ENCODE measurements around the gene HPS6.

The HPS6 gene

GRCh38 chr10:102064503-102064867, 664 bp upstream of the HPS6 start:
- no peak for DNase-seq (ENCODE audit: low read depth)
- TF ChIP-seq CTCF (IDR thresholded peaks at IDR 0.05; ENCODE audit: low read depth, low read length, missing control alignments) = no peak
- H3K4me3 ChIP-seq (ENCODE audit: low read depth, low read length) = peak overlapping the region; percentile 86

- no peak for DNase-seq (ENCODE audit: low read depth)
- H3K4me3 ChIP-seq (ENCODE audit: low read depth, low read length) = peak overlapping the region; percentile 86
- TF ChIP-seq CTCF (IDR thresholded peaks at IDR 0.05; ENCODE audit: low read depth, low read length, missing control alignments) = no peak
These were observed 631 bp downstream of the HPS6 start for GRCh38 chr10:102065561-102066398.

GRCh38 chr10:102066399-102067088, 1.4 kb downstream of the HPS6 start:
- peak overlapping the region; percentile 86 for H3K4me3 ChIP-seq (ENCODE audit: low read depth, low read length)
- no peak for TF ChIP-seq CTCF (IDR thresholded peaks at IDR 0.05; ENCODE audit: low read depth, low read length, missing control alignments)
- no peak for DNase-seq (ENCODE audit: low read depth)

GRCh38 chr10:102067091-102067916, 2.2 kb downstream of the HPS6 start:
- DNase-seq (ENCODE audit: low read depth) = no peak
- H3K4me3 ChIP-seq (ENCODE audit: low read depth, low read length) = no peak overlapping the region
- no peak for TF ChIP-seq CTCF (IDR thresholded peaks at IDR 0.05; ENCODE audit: low read depth, low read length, missing control alignments)

- no peak overlapping the region for H3K4me3 ChIP-seq (ENCODE audit: low read depth, low read length)
- no peak for TF ChIP-seq CTCF (IDR thresholded peaks at IDR 0.05; ENCODE audit: low read depth, low read length, missing control alignments)
- DNase-seq (ENCODE audit: low read depth) = no peak
These were observed 3.1 kb downstream of the HPS6 start for GRCh38 chr10:102068216-102068615.

GRCh38 chr10:102069071-102069470, 3.9 kb downstream of the HPS6 start:
- no peak for TF ChIP-seq CTCF (IDR thresholded peaks at IDR 0.05; ENCODE audit: low read depth, low read length, missing control alignments)
- H3K4me3 ChIP-seq (ENCODE audit: low read depth, low read length) = no peak overlapping the region
- DNase-seq (ENCODE audit: low read depth) = no peak
